GM19035 (cell line): ENCODE data around the gene EPHA4.

Source experiments
- ATAC-seq: cut with Tn5 transposase; IDR thresholded peaks from one replicate; pipeline ENCODE4 v1.9.1; 2021; ENCODE audit not compliant: unreplicated experiment

Gene EPHA4

GRCh38 chr2:221572821-221573429 is 821 bp upstream of the EPHA4 start:
- ATAC-seq, result peak; percentile 26

GRCh38 chr2:221571551-221572218 is 419 bp downstream of the EPHA4 start:
- peak; percentile 12 for ATAC-seq

DNA sequence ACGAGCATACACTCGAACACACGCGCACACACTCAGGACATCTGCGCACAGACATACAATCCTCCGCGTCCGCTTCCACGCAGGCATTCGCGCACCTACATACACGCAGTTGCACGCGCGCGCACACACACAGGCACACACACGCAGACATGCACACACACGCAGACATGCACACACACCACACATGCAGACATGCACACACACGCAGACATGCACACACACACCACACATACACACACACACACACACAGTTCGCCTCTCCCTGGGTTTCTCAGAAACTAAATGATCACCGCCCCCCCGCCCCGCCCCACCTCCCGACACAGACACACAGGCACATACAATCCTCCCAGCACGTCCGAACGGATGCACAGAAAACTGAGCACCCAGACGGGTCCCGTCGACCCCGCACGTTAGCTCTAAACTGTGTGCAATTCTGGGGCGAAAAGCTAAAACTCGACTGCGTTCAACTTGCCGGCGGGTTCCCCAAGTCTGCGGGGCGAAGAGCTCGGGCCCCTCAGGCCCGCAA is 1.0 kb downstream of the EPHA4 start:
- no peak for ATAC-seq

- no peak for ATAC-seq
These were observed 1.7 kb downstream of the EPHA4 start for GRCh38 chr2:221570321-221570935.

- no peak for ATAC-seq
These were observed 2.2 kb downstream of the EPHA4 start for GRCh38 chr2:221569871-221570270.

- ATAC-seq, result no peak
These were observed 2.7 kb downstream of the EPHA4 start for GRCh38 chr2:221569425-221569845.

GRCh38 chr2:221568299-221568698 is 3.8 kb downstream of the EPHA4 start:
- no peak for ATAC-seq

DNA sequence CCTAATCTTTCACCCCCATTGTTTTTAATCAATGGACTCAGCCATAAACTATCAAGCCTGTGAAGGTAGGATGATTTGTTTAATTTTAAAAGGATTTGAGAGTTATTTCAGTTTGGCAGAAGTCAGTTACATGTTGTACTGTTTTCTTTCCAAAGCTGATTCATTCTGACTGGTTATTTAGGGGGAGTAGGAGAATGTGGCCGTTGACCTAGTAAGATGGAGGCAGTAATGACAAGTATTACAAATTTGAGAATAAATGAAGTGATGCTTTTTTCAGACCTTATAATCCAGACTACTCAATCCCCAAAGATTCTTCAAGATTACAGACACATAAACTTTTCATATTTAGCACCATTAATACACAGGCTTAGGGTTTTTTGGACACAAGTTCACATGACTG is 4.3 kb downstream of the EPHA4 start:
- no peak for ATAC-seq

GRCh38 chr2:221567231-221567760 is 4.8 kb downstream of the EPHA4 start:
- no peak for ATAC-seq

- ATAC-seq, result no peak
These were observed 8.7 kb downstream of the EPHA4 start for GRCh38 chr2:221563270-221563985.

- no peak for ATAC-seq
These were observed 9.9 kb downstream of the EPHA4 start for GRCh38 chr2:221562226-221562625.

DNA sequence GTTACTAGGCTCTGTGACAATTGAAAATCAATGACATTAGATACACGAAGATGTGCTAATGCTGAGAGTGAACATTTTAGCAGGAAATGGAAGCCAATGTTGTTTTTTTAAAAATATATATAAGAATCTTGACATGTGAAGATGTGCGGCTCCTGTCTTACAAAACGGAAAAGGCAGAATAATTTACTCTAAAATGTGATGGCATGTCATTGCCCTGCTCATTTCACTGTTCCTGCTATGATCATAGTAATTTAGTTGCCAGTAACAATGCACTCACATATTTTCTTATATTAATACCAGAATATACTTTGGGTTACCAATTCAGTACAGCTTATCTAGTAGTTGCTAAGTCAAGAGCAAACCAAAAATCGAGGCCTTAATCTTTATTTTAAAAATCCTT is 10.3 kb downstream of the EPHA4 start:
- no peak for ATAC-seq

GRCh38 chr2:221559991-221560390 is 12.1 kb downstream of the EPHA4 start:
- ATAC-seq, result no peak

GRCh38 chr2:221558107-221558506 is 14.0 kb downstream of the EPHA4 start:
- ATAC-seq, result no peak

- peak; percentile 43 for ATAC-seq
These were observed 16.6 kb downstream of the EPHA4 start for GRCh38 chr2:221555494-221555846.

DNA sequence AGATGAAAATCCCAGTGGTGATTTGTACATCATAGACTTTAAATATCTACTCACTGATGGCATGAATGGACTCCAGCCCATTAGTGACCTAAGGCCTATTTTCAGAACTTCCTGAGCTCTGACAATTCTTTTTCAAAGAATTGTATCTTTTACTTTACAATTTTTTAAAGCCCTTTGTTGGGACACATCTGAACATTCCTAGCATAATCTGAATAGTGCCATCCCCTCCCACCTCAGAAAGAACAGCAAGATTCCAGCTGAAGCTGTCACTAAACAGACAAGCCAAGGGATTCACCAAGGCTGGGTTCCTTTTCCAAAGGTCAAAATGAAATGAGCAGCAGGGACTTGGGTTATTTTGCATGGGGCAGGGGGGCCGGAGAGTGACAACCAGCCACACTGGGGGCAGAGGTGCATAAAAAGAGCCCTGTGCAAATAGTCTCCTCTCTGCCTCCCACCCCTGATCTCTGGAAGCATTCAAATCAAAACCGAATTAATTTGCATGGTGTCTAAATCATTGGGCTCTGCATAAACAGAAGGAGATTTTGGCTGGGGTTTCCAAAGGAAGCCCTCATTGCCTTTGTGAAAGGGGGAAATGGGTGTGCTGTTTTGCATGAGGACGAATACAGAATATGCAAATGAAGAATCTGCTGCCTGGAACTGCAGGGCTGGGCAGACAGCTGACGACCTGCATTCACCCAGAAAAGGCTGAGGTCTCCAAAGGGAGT is 17.2 kb downstream of the EPHA4 start:
- peak; percentile 99 for ATAC-seq

- no peak for ATAC-seq
These were observed 18.8 kb downstream of the EPHA4 start for GRCh38 chr2:221553333-221553732.

DNA sequence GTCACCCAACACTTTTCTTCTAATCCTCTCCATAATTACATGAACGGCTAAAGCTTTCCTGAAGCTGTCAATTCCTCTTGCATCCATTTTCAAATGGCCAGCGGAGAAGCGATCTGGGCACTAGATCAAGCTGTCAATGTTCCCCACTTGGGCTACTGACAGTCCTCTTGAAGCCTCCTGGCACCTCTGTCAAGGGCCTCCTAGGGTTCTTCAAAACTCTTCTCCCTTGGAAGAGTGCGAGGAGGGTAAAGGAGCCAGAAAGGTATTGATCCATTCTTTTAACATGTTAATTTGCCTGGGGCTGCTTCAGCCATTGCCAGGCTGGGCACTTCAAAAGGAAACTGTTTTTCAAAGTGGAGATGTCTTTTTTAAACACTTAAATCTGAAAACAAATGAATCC is 19.8 kb downstream of the EPHA4 start:
- no peak for ATAC-seq

GRCh38 chr2:221551864-221552263 is 20.2 kb downstream of the EPHA4 start:
- ATAC-seq, result no peak

- peak; percentile 69 for ATAC-seq
These were observed 23.0 kb downstream of the EPHA4 start for GRCh38 chr2:221549143-221549542.
